ENCODE measurements around the gene TNIP2. TPM values are rescaled to one million over a fixed set of nuclear protein-coding genes. Genes with fewer than 3 reads are reported as not detected.

The TNIP2 gene
- total RNA-seq, 1 donor from 2014 or later: 76.7 TPM

- H3K4me3 ChIP-seq (ENCODE audit: low read depth, low read length): no peak overlapping the region
- no peak for TF ChIP-seq CTCF (conservative IDR thresholded peaks at IDR 0.05; ENCODE audit: low read depth, low read length)
- DNase-seq (ENCODE audit: low read depth): no peak
Observed at GRCh38 chr4:2697995-2698414, 58.1 kb downstream of the TNIP2 start.

DNA sequence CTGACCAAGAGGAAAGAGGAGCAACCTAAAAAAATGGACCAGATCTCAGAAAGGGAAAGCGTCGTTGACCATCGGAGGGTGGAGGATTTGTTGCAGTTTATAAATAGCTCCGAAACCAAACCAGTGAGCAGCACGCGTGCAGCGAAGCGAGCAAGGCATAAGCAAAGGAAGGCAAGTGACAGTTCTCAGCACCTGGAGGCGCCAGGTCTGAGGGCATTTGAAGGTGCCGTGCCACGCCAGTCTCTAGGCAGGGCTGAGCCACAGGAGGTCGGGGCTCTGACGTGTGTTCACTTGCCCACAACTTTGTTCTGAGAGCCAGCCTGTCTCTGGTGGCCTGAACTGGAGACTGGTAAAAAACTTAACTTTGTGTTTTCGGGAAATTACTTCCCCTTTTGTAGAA lies 59.7 kb downstream of the TNIP2 start:
- no peak for TF ChIP-seq CTCF (conservative IDR thresholded peaks at IDR 0.05; ENCODE audit: low read depth, low read length)
- no peak for DNase-seq (ENCODE audit: low read depth)

GRCh38 chr4:2695346-2696060 lies 60.6 kb downstream of the TNIP2 start:
- H3K4me3 ChIP-seq (ENCODE audit: low read depth, low read length): no peak overlapping the region
- no peak for DNase-seq (ENCODE audit: low read depth)
- TF ChIP-seq CTCF (conservative IDR thresholded peaks at IDR 0.05; ENCODE audit: low read depth, low read length): no peak

More for the DNA sequence above, 59.7 kb downstream of the TNIP2 start:
- H3K4me3 ChIP-seq (ENCODE audit: low read depth, low read length): no peak overlapping the region

- no peak for TF ChIP-seq CTCF (conservative IDR thresholded peaks at IDR 0.05; ENCODE audit: low read depth, low read length)
Observed at GRCh38 chr4:2694691-2695090, 61.4 kb downstream of the TNIP2 start.

GRCh38 chr4:2691952-2692435 lies 64.1 kb downstream of the TNIP2 start:
- TF ChIP-seq CTCF (conservative IDR thresholded peaks at IDR 0.05; ENCODE audit: low read depth, low read length): no peak
- no peak overlapping the region for H3K4me3 ChIP-seq (ENCODE audit: low read depth, low read length)
- DNase-seq (ENCODE audit: low read depth): no peak

More at GRCh38 chr4:2694691-2695090, 61.4 kb downstream of the TNIP2 start:
- H3K4me3 ChIP-seq (ENCODE audit: low read depth, low read length): no peak overlapping the region
- DNase-seq (ENCODE audit: low read depth): no peak

Other genes with a start within 250 kb of the TNIP2 start
- 12.9 and 14.6 TPM in 2 replicates for gene FAM193A, start 219.7 kb downstream of the TNIP2 start, total RNA-seq
- gene SH3BP2, start 36.7 kb upstream of the TNIP2 start, total RNA-seq: 32.3 and 53.3 TPM in 2 replicates
- gene ADD1, start 87.5 kb upstream of the TNIP2 start, total RNA-seq: 153 and 222 TPM in 2 replicates
- 26.0 and 35.1 TPM in 2 replicates for gene NOP14, start 207.1 kb upstream of the TNIP2 start, total RNA-seq
- gene GRK4, start 207.2 kb upstream of the TNIP2 start, total RNA-seq: 1.3 and 2.8 TPM in 2 replicates

All from epithelial cell of proximal tubule (primary cell).